Left renal pelvis (tissue), 4 donors: Measurements from ENCODE around the gene TRIM50. TPM values are rescaled to one million over a fixed set of nuclear protein-coding genes. Genes with fewer than 3 reads are reported as not detected.

Source experiments
- polyA plus RNA-seq, 4 donors: library from polyadenylated mRNA; unstranded; fragments of 120-200 nt; gene quantifications; one replicate each; pipeline ENCODE4 v1.2.1, GENCODE V29; 2013; ENCODE audit not compliant: insufficient read length in 4 of 4

TRIM50 gene
- polyA plus RNA-seq, 4 donors: 0.31 to 0.55 TPM; not detected in 2

Other genes with a start within 250 kb of the TRIM50 start
- 1 to 10 TPM in 1 of 4 donors, under 1 TPM in 3; 0.32 to 1.1 (median 0.76) TPM for gene SPDYE9, start 242.0 kb downstream of the TRIM50 start, polyA plus RNA-seq
- 10 to 100 TPM in 3 of 4 donors, 1 to 10 TPM in 1; 8.9 to 23.7 (median 14.8) TPM for gene NSUN5, start 19.3 kb downstream of the TRIM50 start, polyA plus RNA-seq
- gene FKBP6, start 79 bp upstream of the TRIM50 start, polyA plus RNA-seq: under 1 TPM; 0.16 to 0.61 (median 0.28) TPM
- under 1 TPM; 0.35 to 0.60 (median 0.43) TPM for gene FZD9, start 105.7 kb upstream of the TRIM50 start, polyA plus RNA-seq
- gene BAZ1B, start 194.2 kb upstream of the TRIM50 start, polyA plus RNA-seq: 10 to 100 TPM; 66.7 to 80.1 (median 72.3) TPM
- gene BCL7B, start 229.6 kb upstream of the TRIM50 start, polyA plus RNA-seq: 10 to 100 TPM; 30.9 to 45.2 (median 37.6) TPM